Fibroblast of gingiva (primary cell): ENCODE results near the gene CCDC157.
"Not testable (repeated sequence)": the region's sequence is repeated elsewhere in the genome, so short reads cannot be mapped to it uniquely, and the experiment has no call there.

Experiments used
- DNase-seq: peaks from one replicate; pipeline ENCODE4 v3.0.0-alpha.2; 2011; ENCODE audit warnings: low read depth

The CCDC157 gene

DNA sequence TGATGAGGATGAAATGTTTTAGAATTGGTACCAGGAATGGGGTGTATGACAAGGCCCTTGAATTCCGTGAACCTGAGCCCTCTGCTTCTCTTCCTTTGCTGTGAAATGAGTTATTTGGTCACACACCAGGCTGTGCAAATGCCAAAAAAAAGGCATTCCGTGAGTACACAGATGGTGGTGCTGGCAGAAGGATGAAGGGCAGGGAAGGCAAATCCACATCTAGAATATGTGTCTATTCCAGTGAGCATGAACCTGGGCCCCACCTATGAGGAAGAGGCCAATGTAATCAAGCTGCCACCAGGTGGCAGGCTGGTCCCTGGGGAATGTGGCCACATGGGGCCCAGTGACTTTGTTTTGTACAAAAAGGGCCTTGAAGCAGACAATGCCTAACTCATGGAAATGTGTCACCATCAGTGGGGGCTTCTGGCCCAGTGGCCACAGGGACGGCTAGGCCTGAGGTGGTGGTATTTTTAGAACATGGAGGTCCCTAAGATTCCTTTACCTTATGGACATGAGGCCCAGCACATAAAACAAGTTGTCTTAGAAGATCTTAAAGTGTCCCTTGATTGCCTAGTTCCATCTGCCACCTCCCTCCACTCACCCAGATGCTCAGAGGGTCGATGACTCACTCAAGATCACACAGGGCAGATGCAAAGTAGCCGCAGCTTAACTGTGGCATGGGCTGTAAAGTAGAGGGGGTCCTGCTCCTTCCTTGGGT lies 34.3 kb downstream of the CCDC157 start:
- peak; percentile 37 for DNase-seq

GRCh38 chr22:30392661-30393321 lies 36.0 kb downstream of the CCDC157 start:
- no peak for DNase-seq

GRCh38 chr22:30393322-30393680 lies 36.5 kb downstream of the CCDC157 start:
- DNase-seq = no peak

DNA sequence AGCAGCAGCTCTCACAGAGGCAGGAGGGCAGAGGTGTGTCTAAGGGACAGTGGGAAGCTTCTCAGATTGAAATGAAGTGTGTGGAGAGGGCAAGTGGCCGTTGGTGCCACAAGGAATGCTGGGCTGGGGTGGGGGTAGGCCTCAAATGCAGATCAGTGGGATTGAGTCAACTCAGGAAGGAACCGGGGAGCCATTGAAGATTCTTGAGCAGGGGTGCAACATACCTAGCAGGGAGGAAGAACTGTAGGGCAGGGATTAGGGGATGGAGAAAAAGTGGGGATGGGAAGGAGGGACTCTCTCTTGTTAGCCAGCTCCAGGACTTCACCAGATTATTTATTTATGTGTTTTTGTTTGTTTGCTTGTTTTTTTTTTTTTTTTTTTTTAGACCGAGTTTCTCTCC lies 37.1 kb downstream of the CCDC157 start:
- DNase-seq = no peak

- DNase-seq = peak; percentile 43
These were observed 40.3 kb downstream of the CCDC157 start, which contains the start of gene SEC14L2 for GRCh38 chr22:30396871-30397655. TSS of gene SEC14L2 (plus strand) at chr22:30397018. CDS start at chr22:30397117, 99 bp downstream.

- no peak for DNase-seq
These were observed 41.1 kb downstream of the CCDC157 start for GRCh38 chr22:30397656-30398635.

GRCh38 chr22:30398685-30399680 lies 42.2 kb downstream of the CCDC157 start:
- DNase-seq = no peak

- no peak for DNase-seq
These were observed 42.9 kb downstream of the CCDC157 start for GRCh38 chr22:30399718-30400117.

- DNase-seq = no peak
These were observed 43.4 kb downstream of the CCDC157 start for GRCh38 chr22:30400159-30400558.

- DNase-seq = not testable (repeated sequence)
These were observed 44.2 kb downstream of the CCDC157 start for GRCh38 chr22:30401024-30401423.

DNA sequence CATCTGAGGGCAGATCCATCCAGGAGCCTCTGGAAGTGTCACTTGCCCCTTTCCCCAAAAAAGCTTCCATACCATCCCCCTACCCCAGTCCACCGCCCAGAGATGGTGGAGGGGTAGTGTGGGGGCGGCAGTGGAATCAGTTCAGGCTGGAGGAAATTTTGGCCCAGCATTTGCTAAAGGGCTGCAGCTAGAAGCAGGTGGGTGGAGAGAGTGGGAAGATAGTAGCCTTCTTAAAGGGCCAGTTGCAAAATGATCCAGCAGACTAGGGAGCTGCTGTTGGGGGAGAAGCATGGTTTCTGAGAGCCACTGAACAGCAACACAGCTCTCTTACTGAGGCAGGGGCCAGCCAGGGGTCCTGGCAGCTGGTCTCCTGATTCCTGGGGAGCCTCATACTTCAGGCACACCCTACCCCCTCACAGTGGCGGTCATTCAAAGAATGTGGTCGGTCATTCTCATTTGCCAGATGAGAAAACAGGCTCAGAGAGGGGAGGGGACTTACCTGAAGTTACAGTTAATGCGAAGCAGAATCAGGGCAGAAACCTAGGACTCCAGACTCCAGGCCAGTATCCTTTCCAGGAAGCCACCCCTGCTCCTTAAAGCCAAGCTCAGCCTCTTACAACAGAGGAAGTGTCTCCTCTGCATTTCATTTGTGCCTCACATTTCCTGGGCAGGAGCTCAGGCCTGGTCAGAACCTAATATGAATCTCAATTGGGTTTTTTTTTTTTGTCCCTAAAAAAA lies 45.4 kb downstream of the CCDC157 start:
- DNase-seq = no peak

GRCh38 chr22:30402766-30403104 lies 45.9 kb downstream of the CCDC157 start:
- DNase-seq = not testable (repeated sequence)

GRCh38 chr22:30404307-30404706 lies 47.5 kb downstream of the CCDC157 start:
- no peak for DNase-seq

GRCh38 chr22:30405731-30406130 lies 48.9 kb downstream of the CCDC157 start:
- no peak for DNase-seq

GRCh38 chr22:30406400-30406799 lies 49.6 kb downstream of the CCDC157 start:
- DNase-seq = no peak

GRCh38 chr22:30408388-30409102 lies 51.7 kb downstream of the CCDC157 start:
- DNase-seq = peak; percentile 74

DNA sequence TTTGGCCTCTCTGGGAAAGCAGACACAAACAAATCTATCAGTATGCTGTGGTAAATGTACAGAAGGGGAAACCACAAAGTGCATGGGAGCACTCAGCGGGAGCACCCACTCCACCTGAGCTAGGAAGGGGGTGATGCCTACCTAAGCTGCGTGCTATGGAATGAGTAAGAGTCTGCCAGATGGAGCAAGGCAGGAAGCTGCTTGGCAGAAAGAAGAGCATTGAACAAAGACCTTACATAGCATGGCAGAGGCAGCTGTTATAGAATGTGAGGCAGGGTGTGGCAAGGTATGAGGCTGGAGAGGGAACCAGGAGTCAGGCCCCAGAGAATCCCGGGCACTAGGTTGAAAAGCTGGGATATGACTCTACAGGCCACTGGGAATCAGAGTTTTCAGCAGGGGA lies 55.0 kb downstream of the CCDC157 start:
- DNase-seq = no peak

DNA sequence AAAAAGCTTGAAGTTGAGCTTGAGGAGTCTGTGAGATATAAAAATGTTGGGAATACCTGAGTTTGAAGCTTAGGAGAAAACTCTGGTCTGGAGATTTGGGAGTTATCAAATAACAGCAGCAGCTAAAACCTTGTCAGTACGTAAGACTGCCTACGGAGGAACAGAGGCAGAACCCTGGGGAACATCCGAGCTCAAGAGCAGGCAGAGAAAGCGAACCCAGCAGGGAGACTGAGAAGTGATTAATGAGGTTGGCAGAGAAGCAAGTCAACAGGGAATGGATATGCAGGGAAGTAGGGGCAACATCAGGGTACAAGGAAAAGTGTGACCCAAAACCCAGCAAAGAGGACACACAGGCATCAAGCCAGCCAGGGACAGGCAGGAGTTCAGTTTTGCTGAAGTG lies 56.2 kb downstream of the CCDC157 start:
- no peak for DNase-seq
